ENCODE data around the gene SIGLEC12. TPM values are rescaled to one million over a fixed set of nuclear protein-coding genes. Genes with fewer than 3 reads are reported as not detected.
A peak's percentile ranks its signal among the peaks of the same experiment; 100 is the strongest.

Gene SIGLEC12
- total and polyA plus RNA-seq, 7 experiments from 2014 or later = 0.09 to 0.29 (median 0.24) TPM; not detected in 3

- Mint-ChIP-seq H3K36me3 (no peaks in the 10 kb centered on the region), H3K4me3 (peak overlapping the region in 1 of 10 donors; percentile 12), H3K27me3 (peaks cover 23 to 57% (median 37%) of the 10 kb centered on the region in 5 donors), H3K9me3 (peaks cover 0 to 3% (median 0%) of the 10 kb centered on the region in 11 donors), H3K27ac (no peak overlapping the region), H3K4me1 (peaks cover 0 to 10% (median 4%) of the 10 kb centered on the region in 7 donors)
- Histone ChIP-seq H3K4me3 (ENCODE audit: low read length) (no peak overlapping the region), H3K36me3 (ENCODE audit: control insufficient read depth in 2 of 3, insufficient read depth in 3 of 3, low read length in 3 of 3) (no peaks in the 10 kb centered on the region), H3K27ac (ENCODE audit: low read depth, low read length) (no peak overlapping the region), H3K9me3 (ENCODE audit: control insufficient read depth in 2 of 3, low read length in 3 of 3) (no peaks in the 10 kb centered on the region), H3K4me1 (ENCODE audit: control insufficient read depth in 2 of 2, insufficient read depth in 2 of 2, low read length in 2 of 2) (no peaks in the 10 kb centered on the region), H3K27me3 (ENCODE audit: control insufficient read depth in 2 of 2, insufficient read depth in 2 of 2, low read length in 2 of 2) (no peaks in the 10 kb centered on the region)
- intact Hi-C loops (cut with micrococcal nuclease) = no loop called here
- ATAC-seq (no peak), DNase-seq (no peak)
- CTCF ChIA-PET = interaction anchor here (1.7 to 2.7 kb wide), 2 partner anchors 9 to 10 kb away, joined by 6 to 8 read pairs; no protein-coding TSS in a partner anchor
- POLR2A ChIA-PET = no interaction called here
Observed at GRCh38 chr19:51462681-51463080, 38.9 kb downstream of the SIGLEC12 start.

- Histone ChIP-seq H3K36me3 (ENCODE audit: control insufficient read depth in 2 of 3, insufficient read depth in 3 of 3, low read length in 3 of 3) (no peaks in the 10 kb centered on the region), H3K4me3 (ENCODE audit: low read length) (no peak overlapping the region), H3K9me3 (ENCODE audit: control insufficient read depth in 2 of 3, low read length in 3 of 3) (no peaks in the 10 kb centered on the region), H3K27me3 (ENCODE audit: control insufficient read depth in 2 of 2, insufficient read depth in 2 of 2, low read length in 2 of 2) (no peaks in the 10 kb centered on the region), H3K27ac (ENCODE audit: low read depth, low read length) (no peak overlapping the region), H3K4me1 (ENCODE audit: control insufficient read depth in 2 of 2, insufficient read depth in 2 of 2, low read length in 2 of 2) (no peaks in the 10 kb centered on the region)
- H3K9me3 Mint-ChIP-seq = peaks cover 0 to 3% (median 0%) of the 10 kb centered on the region in 11 donors
- DNase-seq (no peak), ATAC-seq (no peak)
- intact Hi-C loops (cut with micrococcal nuclease) = no loop called here
- no peak overlapping the region for H3K27ac Mint-ChIP-seq
- H3K4me3 Mint-ChIP-seq = no peak overlapping the region
- CTCF ChIA-PET = interaction anchor here (1.7 to 2.7 kb wide), 2 partner anchors 9 to 11 kb away, joined by 6 to 8 read pairs; no protein-coding TSS in a partner anchor
- POLR2A ChIA-PET = no interaction called here
- peaks cover 23 to 53% (median 37%) of the 10 kb centered on the region in 5 donors for H3K27me3 Mint-ChIP-seq
- peaks cover 0 to 8% (median 4%) of the 10 kb centered on the region in 7 donors for H3K4me1 Mint-ChIP-seq
- H3K36me3 Mint-ChIP-seq = no peaks in the 10 kb centered on the region
Observed at GRCh38 chr19:51462276-51462675, 39.3 kb downstream of the SIGLEC12 start.

- CTCF ChIA-PET = interaction anchor here (1.7 to 2.7 kb wide), 2 partner anchors 10 to 11 kb away, joined by 6 to 8 read pairs; no protein-coding TSS in a partner anchor
- H3K36me3 ChIP-seq (ENCODE audit: control insufficient read depth in 2 of 3, insufficient read depth in 3 of 3, low read length in 3 of 3) = no peaks in the 10 kb centered on the region
Observed at GRCh38 chr19:51461723-51462161, 39.9 kb downstream of the SIGLEC12 start.

GRCh38 chr19:51460164-51460992, 41.2 kb downstream of the SIGLEC12 start:
- peaks cover 0 to 3% (median 0%) of the 10 kb centered on the region in 11 donors for H3K9me3 Mint-ChIP-seq
- intact Hi-C loops (cut with micrococcal nuclease) = no loop called here
- ChIA-PET POLR2A (no interaction called here), CTCF (interaction anchor here (2.7 kb wide), 1 partner anchor 11 kb away, joined by 8 read pairs; no protein-coding TSS in a partner anchor)
- Histone ChIP-seq H3K36me3 (ENCODE audit: control insufficient read depth in 2 of 3, insufficient read depth in 3 of 3, low read length in 3 of 3) (no peaks in the 10 kb centered on the region), H3K4me1 (ENCODE audit: control insufficient read depth in 2 of 2, insufficient read depth in 2 of 2, low read length in 2 of 2) (no peaks in the 10 kb centered on the region), H3K9me3 (ENCODE audit: control insufficient read depth in 2 of 3, low read length in 3 of 3) (no peaks in the 10 kb centered on the region), H3K27ac (ENCODE audit: low read depth, low read length) (no peak overlapping the region), H3K27me3 (ENCODE audit: control insufficient read depth in 2 of 2, insufficient read depth in 2 of 2, low read length in 2 of 2) (no peaks in the 10 kb centered on the region), H3K4me3 (ENCODE audit: low read length) (no peak overlapping the region)
- H3K36me3 Mint-ChIP-seq = no peaks in the 10 kb centered on the region
- ATAC-seq (no peak), DNase-seq (no peak)
- H3K4me3 Mint-ChIP-seq = no peak overlapping the region
- peaks cover 27 to 43% (median 41%) of the 10 kb centered on the region in 5 donors for H3K27me3 Mint-ChIP-seq
- H3K4me1 Mint-ChIP-seq = peaks cover 0 to 8% (median 3%) of the 10 kb centered on the region in 7 donors
- H3K27ac Mint-ChIP-seq = no peak overlapping the region

More at GRCh38 chr19:51461723-51462161, 39.9 kb downstream of the SIGLEC12 start:
- H3K9me3 ChIP-seq (ENCODE audit: control insufficient read depth in 2 of 3, low read length in 3 of 3) = no peaks in the 10 kb centered on the region
- no peaks in the 10 kb centered on the region for H3K36me3 Mint-ChIP-seq
- no peak overlapping the region for H3K27ac Mint-ChIP-seq
- peaks cover 0 to 3% (median 0%) of the 10 kb centered on the region in 11 donors for H3K9me3 Mint-ChIP-seq
- no peak overlapping the region for H3K27ac ChIP-seq (ENCODE audit: low read depth, low read length)
- H3K4me1 Mint-ChIP-seq = peaks cover 0 to 8% (median 4%) of the 10 kb centered on the region in 7 donors
- peaks cover 23 to 49% (median 38%) of the 10 kb centered on the region in 5 donors for H3K27me3 Mint-ChIP-seq
- no peak overlapping the region for H3K4me3 Mint-ChIP-seq
- H3K27me3 ChIP-seq (ENCODE audit: control insufficient read depth in 2 of 2, insufficient read depth in 2 of 2, low read length in 2 of 2) = no peaks in the 10 kb centered on the region
- H3K4me3 ChIP-seq (ENCODE audit: low read length) = no peak overlapping the region
- intact Hi-C loops (cut with micrococcal nuclease) = no loop called here
- POLR2A ChIA-PET = no interaction called here
- no peak for DNase-seq
- no peaks in the 10 kb centered on the region for H3K4me1 ChIP-seq (ENCODE audit: control insufficient read depth in 2 of 2, insufficient read depth in 2 of 2, low read length in 2 of 2)
- peak; percentile 81 for ATAC-seq

- H3K36me3 Mint-ChIP-seq = no peaks in the 10 kb centered on the region
- no peak for ATAC-seq
- no peaks in the 10 kb centered on the region for H3K27me3 ChIP-seq (ENCODE audit: control insufficient read depth in 2 of 2, insufficient read depth in 2 of 2, low read length in 2 of 2)
Observed at GRCh38 chr19:51458899-51459505, 42.6 kb downstream of the SIGLEC12 start.

GRCh38 chr19:51458051-51458645, 43.5 kb downstream of the SIGLEC12 start, which contains the start of gene SIGLEC8:
Gene SIGLEC8 (minus strand): TSS chr19:51458454. CDS start chr19:51458387, 67 bp downstream.
- Histone ChIP-seq H3K27me3 (ENCODE audit: control insufficient read depth in 2 of 2, insufficient read depth in 2 of 2, low read length in 2 of 2) (no peaks in the 10 kb centered on the region), H3K4me1 (ENCODE audit: control insufficient read depth in 2 of 2, insufficient read depth in 2 of 2, low read length in 2 of 2) (no peaks in the 10 kb centered on the region), H3K27ac (ENCODE audit: low read depth, low read length) (no peak within 1 kb of the TSS), H3K36me3 (ENCODE audit: control insufficient read depth in 2 of 3, insufficient read depth in 3 of 3, low read length in 3 of 3) (no peaks in the 10 kb centered on the region), H3K4me3 (ENCODE audit: low read length) (no peak within 1 kb of the TSS), H3K9me3 (ENCODE audit: control insufficient read depth in 2 of 3, low read length in 3 of 3) (no peaks in the 10 kb centered on the region)
- ATAC-seq = no peak
- intact Hi-C loops (cut with micrococcal nuclease) = no loop called here
- Mint-ChIP-seq H3K4me1 (peaks cover 0 to 4% (median 3%) of the 10 kb centered on the region in 7 donors), H3K27me3 (peaks cover 17 to 32% (median 25%) of the 10 kb centered on the region in 5 donors), H3K36me3 (no peaks in the 10 kb centered on the region), H3K27ac (no peak within 1 kb of the TSS), H3K9me3 (peaks cover 0 to 1% (median 0%) of the 10 kb centered on the region in 11 donors), H3K4me3 (peak within 1 kb of the TSS in 1 of 10 donors; percentile 5)
- POLR2A ChIA-PET = no interaction called here
- CTCF ChIA-PET = no interaction called here
- no peak for DNase-seq

More at GRCh38 chr19:51458899-51459505, 42.6 kb downstream of the SIGLEC12 start:
- POLR2A ChIA-PET = no interaction called here
- CTCF ChIA-PET = no interaction called here
- intact Hi-C loops (cut with micrococcal nuclease) = no loop called here
- Mint-ChIP-seq H3K9me3 (peaks cover 0 to 1% (median 0%) of the 10 kb centered on the region in 11 donors), H3K4me3 (no peak overlapping the region), H3K27ac (no peak overlapping the region), H3K4me1 (peaks cover 0 to 8% (median 3%) of the 10 kb centered on the region in 7 donors), H3K27me3 (peaks cover 21 to 31% (median 27%) of the 10 kb centered on the region in 5 donors)
- Histone ChIP-seq H3K36me3 (ENCODE audit: control insufficient read depth in 2 of 3, insufficient read depth in 3 of 3, low read length in 3 of 3) (no peaks in the 10 kb centered on the region), H3K4me3 (ENCODE audit: low read length) (no peak overlapping the region), H3K4me1 (ENCODE audit: control insufficient read depth in 2 of 2, insufficient read depth in 2 of 2, low read length in 2 of 2) (no peaks in the 10 kb centered on the region), H3K9me3 (ENCODE audit: control insufficient read depth in 2 of 3, low read length in 3 of 3) (no peaks in the 10 kb centered on the region), H3K27ac (ENCODE audit: low read depth, low read length) (no peak overlapping the region)
- DNase-seq = no peak
